Loucy (cell line): ENCODE results near the gene PDE11A.

Experiments
- H2AFZ ChIP-seq: fragments of 200-600 bp; sonication (generic); 2 replicates; pipeline ENCODE4 v1.6.0; 2016; ENCODE audit warnings: antibody characterized with exemption, mild to moderate bottlenecking, low read length, moderate library complexity
- H3F3A ChIP-seq: fragments of 200-600 bp; 2 replicates; pipeline ENCODE4 v1.6.0; 2016; ENCODE audit warnings: antibody characterized with exemption, low read depth, mild to moderate bottlenecking
- H3K27me3 ChIP-seq: fragments of 200-600 bp; sonication (generic); 2 replicates; pipeline ENCODE4 v1.6.1; 2014; ENCODE audit warnings: low read length, mild to moderate bottlenecking; ENCODE audit not compliant: insufficient read depth, poor library complexity, severe bottlenecking
- H3K36me3 ChIP-seq: fragments of 200-600 bp; sonication (generic); 2 replicates; pipeline ENCODE4 v1.6.1; 2016; ENCODE audit warnings: low read length; ENCODE audit not compliant: insufficient read depth
- H3K4me1 ChIP-seq: fragments of 200-600 bp; sonication (generic); 2 replicates; pipeline ENCODE4 v1.5.1; 2014; ENCODE audit warnings: low read length, mild to moderate bottlenecking; ENCODE audit not compliant: insufficient read depth, poor library complexity, severe bottlenecking
- H3K4me2 ChIP-seq: fragments of 200-600 bp; sonication (generic); 2 replicates; pipeline ENCODE4 v1.6.0; 2014; ENCODE audit warnings: antibody characterized with exemption, low read length, low read depth, mild to moderate bottlenecking; ENCODE audit not compliant: poor library complexity, severe bottlenecking
- H3K4me3 ChIP-seq: fragments of 200-600 bp; sonication (generic); 2 replicates; pipeline ENCODE4 v1.5.1; 2014; ENCODE audit warnings: low read length, mild to moderate bottlenecking, mixed read lengths; ENCODE audit not compliant: poor library complexity, severe bottlenecking
- H3K79me2 ChIP-seq: fragments of 200-600 bp; sonication (generic); 2 replicates; pipeline ENCODE4 v1.6.1; 2014; ENCODE audit warnings: low read length; ENCODE audit not compliant: insufficient read depth
- H3K9ac ChIP-seq: fragments of 200-600 bp; sonication (generic); 2 replicates; pipeline ENCODE4 v1.6.0; 2014; ENCODE audit warnings: mild to moderate bottlenecking, low read depth, low read length, moderate library complexity; ENCODE audit not compliant: poor library complexity, severe bottlenecking
- H3K9me2 ChIP-seq: fragments of 200-600 bp; sonication (generic); replicated peaks from 2 replicates; pipeline ENCODE4 v1.6.1; 2016; ENCODE audit warnings: low read depth, low read length, mixed read lengths
- H3K9me3 ChIP-seq: fragments of 200-600 bp; sonication (generic); 2 replicates; pipeline ENCODE4 v1.6.1; 2014; ENCODE audit warnings: mild to moderate bottlenecking, antibody characterized with exemption, low read length, low read depth; ENCODE audit not compliant: insufficient read depth
- H4K20me1 ChIP-seq: fragments of 200-600 bp; sonication (generic); 2 replicates; pipeline ENCODE4 v1.6.0; 2014; ENCODE audit warnings: antibody characterized with exemption, low read length, mild to moderate bottlenecking; ENCODE audit not compliant: insufficient read depth, poor library complexity, severe bottlenecking
- EZH2phosphoT487 ChIP-seq: fragments of 200-600 bp; IDR thresholded peaks from 2 replicates; pipeline ENCODE4 v1.6.1; 2018; ENCODE audit warnings: antibody characterized with exemption, mild to moderate bottlenecking, moderate library complexity, borderline replicate concordance
- TF ChIP-seq, protein P1 (sequence below): fragments of 200-600 bp; sonication (generic); conservative IDR thresholded peaks from 2 replicates; pipeline ENCODE4 v1.5.1; 2014; ENCODE audit warnings: mild to moderate bottlenecking, antibody characterized with exemption, low read length

Gene PDE11A

GRCh38 chr2:177817300-177817699, 255.3 kb downstream of the PDE11A start:
- Histone ChIP-seq H4K20me1 (no peaks in the 10 kb centered on the region), H3F3A (no peaks in the 10 kb centered on the region), H2AFZ (no peak overlapping the region), H3K9me2 (no peaks in the 10 kb centered on the region), H3K4me1 (no peaks in the 10 kb centered on the region), H3K27me3 (no peaks in the 10 kb centered on the region), H3K79me2 (no peaks in the 10 kb centered on the region), H3K9me3 (no peaks in the 10 kb centered on the region), H3K4me3 (no peak overlapping the region), H3K9ac (no peak overlapping the region), H3K36me3 (no peaks in the 10 kb centered on the region), H3K4me2 (no peak overlapping the region)
- no peak for TF ChIP-seq EZH2phosphoT487
- TF ChIP-seq, protein P1, sequence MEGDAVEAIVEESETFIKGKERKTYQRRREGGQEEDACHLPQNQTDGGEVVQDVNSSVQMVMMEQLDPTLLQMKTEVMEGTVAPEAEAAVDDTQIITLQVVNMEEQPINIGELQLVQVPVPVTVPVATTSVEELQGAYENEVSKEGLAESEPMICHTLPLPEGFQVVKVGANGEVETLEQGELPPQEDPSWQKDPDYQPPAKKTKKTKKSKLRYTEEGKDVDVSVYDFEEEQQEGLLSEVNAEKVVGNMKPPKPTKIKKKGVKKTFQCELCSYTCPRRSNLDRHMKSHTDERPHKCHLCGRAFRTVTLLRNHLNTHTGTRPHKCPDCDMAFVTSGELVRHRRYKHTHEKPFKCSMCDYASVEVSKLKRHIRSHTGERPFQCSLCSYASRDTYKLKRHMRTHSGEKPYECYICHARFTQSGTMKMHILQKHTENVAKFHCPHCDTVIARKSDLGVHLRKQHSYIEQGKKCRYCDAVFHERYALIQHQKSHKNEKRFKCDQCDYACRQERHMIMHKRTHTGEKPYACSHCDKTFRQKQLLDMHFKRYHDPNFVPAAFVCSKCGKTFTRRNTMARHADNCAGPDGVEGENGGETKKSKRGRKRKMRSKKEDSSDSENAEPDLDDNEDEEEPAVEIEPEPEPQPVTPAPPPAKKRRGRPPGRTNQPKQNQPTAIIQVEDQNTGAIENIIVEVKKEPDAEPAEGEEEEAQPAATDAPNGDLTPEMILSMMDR = no peak

GRCh38 chr2:177816766-177817165, 255.8 kb downstream of the PDE11A start:
- Histone ChIP-seq H3K27me3 (no peaks in the 10 kb centered on the region), H2AFZ (no peak overlapping the region), H3K9ac (no peak overlapping the region), H3K79me2 (no peaks in the 10 kb centered on the region), H3F3A (no peaks in the 10 kb centered on the region), H3K4me1 (no peaks in the 10 kb centered on the region), H3K4me2 (no peak overlapping the region), H3K36me3 (no peaks in the 10 kb centered on the region), H3K9me3 (no peaks in the 10 kb centered on the region), H3K9me2 (no peaks in the 10 kb centered on the region), H4K20me1 (no peaks in the 10 kb centered on the region), H3K4me3 (no peak overlapping the region)
- TF ChIP-seq EZH2phosphoT487 = no peak
- TF ChIP-seq, protein P1 = no peak

DNA sequence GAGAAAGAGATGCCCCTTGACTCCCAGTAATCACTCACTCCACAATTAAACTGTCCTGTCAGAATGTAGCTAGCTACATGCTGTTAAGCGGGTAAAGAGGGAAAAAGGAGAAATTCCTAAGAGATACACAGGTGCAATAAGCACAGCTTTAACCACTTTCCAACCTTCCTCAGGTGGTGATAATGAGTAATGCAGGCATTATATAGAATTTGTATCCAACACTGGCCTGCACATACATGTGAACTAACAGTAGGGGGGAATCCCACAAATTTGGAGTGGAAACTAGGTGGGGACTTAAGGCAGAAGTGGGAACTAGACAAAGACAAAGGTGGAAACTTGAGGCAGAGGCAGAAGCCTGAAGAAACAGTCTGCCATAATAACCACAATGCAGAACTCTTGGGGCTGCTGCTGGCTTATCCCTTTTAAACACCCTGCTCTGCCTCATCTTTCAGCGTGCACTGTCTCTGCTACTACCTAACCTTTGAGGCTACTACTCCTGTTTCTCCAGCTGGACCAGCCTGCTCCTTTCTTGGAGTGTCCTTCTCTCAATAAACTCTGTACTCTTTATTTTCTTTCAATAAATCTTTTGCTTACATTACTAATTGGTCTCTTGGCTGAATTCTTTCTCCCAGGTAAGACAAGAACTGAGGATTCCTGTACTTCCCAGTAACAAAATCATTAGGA, 259.7 kb downstream of the PDE11A start:
- Histone ChIP-seq H3K9ac (no peak overlapping the region), H3K79me2 (no peaks in the 10 kb centered on the region), H3K4me3 (no peak overlapping the region), H3F3A (no peaks in the 10 kb centered on the region), H3K36me3 (no peaks in the 10 kb centered on the region), H3K9me3 (no peaks in the 10 kb centered on the region), H3K4me2 (no peak overlapping the region), H3K9me2 (no peaks in the 10 kb centered on the region), H3K4me1 (no peaks in the 10 kb centered on the region), H4K20me1 (no peaks in the 10 kb centered on the region), H2AFZ (no peak overlapping the region), H3K27me3 (no peaks in the 10 kb centered on the region)
- TF ChIP-seq EZH2phosphoT487 = no peak
- TF ChIP-seq, protein P1 = peak; percentile 31
